ENCODE data around the gene PKP2. TPM values are rescaled to one million over a fixed set of nuclear protein-coding genes. Genes with fewer than 3 reads are reported as not detected.

The PKP2 gene
- total and polyA plus RNA-seq, 2 of the 4 experiments (the other 2 are of a cell fraction), result 0.10 to 0.18 TPM

GRCh38 chr12:32906399-32907165, 10.0 kb upstream of the PKP2 start:
- ChIA-PET CTCF (no interaction called here), POLR2A (ENCODE audit: unreplicated experiment) (no interaction called here)
- no peaks in the 10 kb centered on the region for H3K9me1 ChIP-seq (ENCODE audit: insufficient read depth, low read length)
- H4K20me1 ChIP-seq (ENCODE audit: insufficient read depth, low read length), result no peaks in the 10 kb centered on the region
- H3K4me2 ChIP-seq (ENCODE audit: low read depth, low read length), result no peak overlapping the region
- no peaks in the 10 kb centered on the region for H3K9me3 ChIP-seq (ENCODE audit: control insufficient read depth, insufficient read depth, low read length)
- H2AK9ac ChIP-seq (replicated peaks; ENCODE audit: low read depth, low read length, poor library complexity), result no peak overlapping the region
- H4K8ac ChIP-seq (ENCODE audit: low read depth in 2 of 2, low read length in 2 of 2), result no peak overlapping the region
- H3K14ac ChIP-seq (replicated peaks; ENCODE audit: low read depth, low read length), result no peak overlapping the region
- H3K27ac ChIP-seq (ENCODE audit: insufficient read depth, low read length), result no peak overlapping the region
- H4K91ac ChIP-seq (ENCODE audit: insufficient read depth, low read depth, low read length), result no peak overlapping the region
- intact Hi-C loops (cut with micrococcal nuclease) (no loop called here), dilution Hi-C loops (cut with HindIII; ENCODE audit: low sequenced_read_pairs, unreplicated experiment) (no loop called here), in situ Hi-C loops (cut with MboI; ENCODE audit: low sequenced_read_pairs) (no loop called here)
- no peak overlapping the region for H2AFZ ChIP-seq (replicated peaks; ENCODE audit: low read length, poor library complexity)
- DNase-seq, result no peak
- no peak overlapping the region for H3K4ac ChIP-seq (ENCODE audit: low read depth, low read length)
- no peak overlapping the region for H3K9ac ChIP-seq (ENCODE audit: low read depth, low read length)
- BruUV-seq (replicated peaks), result no TSS peak
- H3K56ac ChIP-seq (ENCODE audit: extremely low read depth, insufficient read depth, low read length), result no peak overlapping the region
- H3K4me1 ChIP-seq (ENCODE audit: control insufficient read depth, insufficient read depth, low read length), result no peaks in the 10 kb centered on the region
- H3K23ac ChIP-seq (ENCODE audit: low read depth, low read length), result no peak overlapping the region
- H3K36me3 ChIP-seq (ENCODE audit: control insufficient read depth, insufficient read depth, low read length), result no peaks in the 10 kb centered on the region
- no peak overlapping the region for H2BK15ac ChIP-seq (ENCODE audit: low read depth, low read length)
- H4K5ac ChIP-seq (ENCODE audit: low read depth, low read length), result no peak overlapping the region
- no peaks in the 10 kb centered on the region for H3K79me1 ChIP-seq (ENCODE audit: low read depth in 1 of 2, low read length in 2 of 2)
- ATAC-seq (ENCODE audit: low read depth), result no peak
- WGBS, 2 experiments (ENCODE audit: extremely low coverage in 2 of 2, insufficient read length in 1 of 2), result 60% methylated on average over 1 of the region's 9 CpGs; no CpG with 5 or more reads in 1 of the 2 experiments
- H3K4me3 ChIP-seq (ENCODE audit: insufficient read depth, low read depth, low read length), result no peak overlapping the region
- H3K18ac ChIP-seq (ENCODE audit: low read depth, low read length), result no peak overlapping the region
- no peak overlapping the region for H2BK20ac ChIP-seq (ENCODE audit: low read depth, low read length)
- TF ChIP-seq SMC3 (IDR thresholded peaks at IDR 0.05; ENCODE audit: low read depth, low read length) (no peak), ELK1 (IDR thresholded peaks at IDR 0.05; ENCODE audit: borderline replicate concordance, low read depth, low read length) (no peak), CHD1 (IDR thresholded peaks at IDR 0.05; ENCODE audit: low read depth, low read length) (no peak), BHLHE40 (IDR thresholded peaks at IDR 0.05; ENCODE audit: low read depth, low read length) (no peak), NFE2L2 (IDR thresholded peaks at IDR 0.05; ENCODE audit: low read depth, low read length) (no peak), CTCF (conservative IDR thresholded peaks at IDR 0.05; ENCODE audit: low read depth, low read length) (no peak), POLR2A (IDR thresholded peaks at IDR 0.05; ENCODE audit: low read depth, low read length) (no peak), RAD21 (IDR thresholded peaks at IDR 0.05; ENCODE audit: low read length) (no peak), RCOR1 (IDR thresholded peaks at IDR 0.05; ENCODE audit: insufficient replicate concordance, low read length) (no peak), FOS (IDR thresholded peaks at IDR 0.05; ENCODE audit: low read depth, low read length) (no peak), USF2 (IDR thresholded peaks at IDR 0.05; ENCODE audit: low read depth, low read length) (no peak), RFX5 (IDR thresholded peaks at IDR 0.05; ENCODE audit: low read depth, low read length) (no peak), MXI1 (IDR thresholded peaks at IDR 0.05; ENCODE audit: borderline replicate concordance, low read depth, low read length) (no peak), CEBPB (IDR thresholded peaks at IDR 0.05; ENCODE audit: low read depth, low read length) (no peak)
- no peak overlapping the region for H2AK5ac ChIP-seq (ENCODE audit: low read depth, low read length)
- no peak overlapping the region for H2BK5ac ChIP-seq (ENCODE audit: low read depth, low read length, poor library complexity, severe bottlenecking)
- H3K27me3 ChIP-seq (ENCODE audit: control insufficient read depth, insufficient read depth, low read length), result no peaks in the 10 kb centered on the region
- no peak overlapping the region for H2BK120ac ChIP-seq (ENCODE audit: low read depth, low read length)
